Prostate gland (tissue), 2 donors: ENCODE data around the gene DDRGK1.

Source experiments
- POLR2A ChIP-seq: fragments of 450-650 bp; IDR thresholded peaks from one replicate; pipeline ENCODE4 v1.6.1; 2016; ENCODE audit warnings: antibody characterized with exemption, mild to moderate bottlenecking
- POLR2AphosphoS5 ChIP-seq: sonication (generic); formaldehyde crosslinking; IDR thresholded peaks from one replicate; pipeline ENCODE4 v1.6.1; 2017; ENCODE audit warnings: antibody characterized with exemption
- TF ChIP-seq, protein P1 (sequence below), 4 experiments: fragments of 200-600 bp in 2 of 4; fragments of 450-650 bp in 2 of 4; sonication (generic) in 2 of 4; IDR thresholded peaks; 1 replicate in 3 of 4; 2 replicates in 1 of 4; pipeline ENCODE4 v1.5.1; 2016 to 2019; ENCODE audit warnings: antibody characterized with exemption in 4 of 4, mild to moderate bottlenecking in 2 of 4, moderate library complexity in 2 of 4

- TF ChIP-seq POLR2A (no peak), POLR2AphosphoS5 (peak; percentile 68)
- TF ChIP-seq, protein P1, sequence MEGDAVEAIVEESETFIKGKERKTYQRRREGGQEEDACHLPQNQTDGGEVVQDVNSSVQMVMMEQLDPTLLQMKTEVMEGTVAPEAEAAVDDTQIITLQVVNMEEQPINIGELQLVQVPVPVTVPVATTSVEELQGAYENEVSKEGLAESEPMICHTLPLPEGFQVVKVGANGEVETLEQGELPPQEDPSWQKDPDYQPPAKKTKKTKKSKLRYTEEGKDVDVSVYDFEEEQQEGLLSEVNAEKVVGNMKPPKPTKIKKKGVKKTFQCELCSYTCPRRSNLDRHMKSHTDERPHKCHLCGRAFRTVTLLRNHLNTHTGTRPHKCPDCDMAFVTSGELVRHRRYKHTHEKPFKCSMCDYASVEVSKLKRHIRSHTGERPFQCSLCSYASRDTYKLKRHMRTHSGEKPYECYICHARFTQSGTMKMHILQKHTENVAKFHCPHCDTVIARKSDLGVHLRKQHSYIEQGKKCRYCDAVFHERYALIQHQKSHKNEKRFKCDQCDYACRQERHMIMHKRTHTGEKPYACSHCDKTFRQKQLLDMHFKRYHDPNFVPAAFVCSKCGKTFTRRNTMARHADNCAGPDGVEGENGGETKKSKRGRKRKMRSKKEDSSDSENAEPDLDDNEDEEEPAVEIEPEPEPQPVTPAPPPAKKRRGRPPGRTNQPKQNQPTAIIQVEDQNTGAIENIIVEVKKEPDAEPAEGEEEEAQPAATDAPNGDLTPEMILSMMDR (IDR thresholded peaks at IDR 0.05): no peak
These were observed 18.4 kb upstream of the DDRGK1 start for GRCh38 chr20:3222635-3223600.
